BLaER1 (cell line): ENCODE results near the gene FOLR3.
"Not testable (repeated sequence)": the region's sequence is repeated elsewhere in the genome, so short reads cannot be mapped to it uniquely, and the experiment has no call there.

Source experiments
- H3K27ac ChIP-seq: shearing (Covaris generic); formaldehyde crosslinking; 2 replicates; pipeline ENCODE4 v1.8.1; 2022
- H3K27me3 ChIP-seq: shearing (Covaris generic); formaldehyde crosslinking; 2 replicates; pipeline ENCODE4 v1.8.1; 2022
- H3K36me3 ChIP-seq: shearing (Covaris generic); formaldehyde crosslinking; 2 replicates; pipeline ENCODE4 v1.8.1; 2022
- H3K4me1 ChIP-seq: shearing (Covaris generic); formaldehyde crosslinking; 2 replicates; pipeline ENCODE4 v1.8.1; 2022
- H3K4me2 ChIP-seq: shearing (Covaris generic); formaldehyde crosslinking; 2 replicates; pipeline ENCODE4 v1.8.1; 2022
- H3K4me3 ChIP-seq: shearing (Covaris generic); formaldehyde crosslinking; 2 replicates; pipeline ENCODE4 v1.8.1; 2022
- H3K9ac ChIP-seq: shearing (Covaris generic); formaldehyde crosslinking; 2 replicates; pipeline ENCODE4 v1.8.1; 2022
- H3K9me3 ChIP-seq: shearing (Covaris generic); formaldehyde crosslinking; 2 replicates; pipeline ENCODE4 v1.8.1; 2022
- H4K20me1 ChIP-seq: shearing (Covaris generic); formaldehyde crosslinking; 2 replicates; pipeline ENCODE4 v1.8.1; 2022
- Cebpa-rat ChIP-seq: shearing (Covaris generic); IDR thresholded peaks from 2 replicates; pipeline ENCODE4 v1.8.1; 2022

Gene FOLR3

DNA sequence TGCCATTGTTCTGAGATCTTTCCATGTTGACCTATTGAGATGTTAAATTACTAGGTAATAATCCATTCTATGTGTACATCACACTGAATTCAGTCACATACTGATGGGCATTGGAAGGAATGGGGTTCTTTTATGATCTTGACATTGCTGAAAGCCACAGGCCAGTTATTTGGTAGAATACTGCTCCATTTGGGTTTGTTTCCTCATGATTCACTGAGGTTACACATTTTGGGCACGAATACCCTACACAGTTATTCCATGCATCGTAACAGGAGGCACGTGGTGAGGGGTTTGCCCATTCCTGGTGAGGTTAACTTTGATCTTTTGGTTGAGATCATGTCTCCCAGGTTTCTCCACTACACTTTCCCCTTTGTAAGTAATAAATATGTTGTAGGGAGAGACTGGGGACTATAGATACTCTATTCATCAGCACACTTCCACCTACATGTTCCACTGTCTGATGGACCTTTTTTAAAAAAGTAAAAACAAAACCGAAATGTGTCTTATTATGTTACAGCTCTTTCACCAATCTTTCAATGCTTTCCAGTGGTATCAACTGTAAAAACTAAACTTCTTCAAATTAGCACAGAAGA, 44.4 kb downstream of the FOLR3 start:
- Histone ChIP-seq H3K27ac (no peak overlapping the region), H3K4me2 (no peak overlapping the region), H3K9ac (no peak overlapping the region), H3K9me3 (no peaks in the 10 kb centered on the region), H3K4me3 (no peak overlapping the region), H3K27me3 (no peaks in the 10 kb centered on the region), H3K4me1 (no peaks in the 10 kb centered on the region), H3K36me3 (no peaks in the 10 kb centered on the region), H4K20me1 (no peaks in the 10 kb centered on the region)
- no peak for TF ChIP-seq Cebpa-rat

DNA sequence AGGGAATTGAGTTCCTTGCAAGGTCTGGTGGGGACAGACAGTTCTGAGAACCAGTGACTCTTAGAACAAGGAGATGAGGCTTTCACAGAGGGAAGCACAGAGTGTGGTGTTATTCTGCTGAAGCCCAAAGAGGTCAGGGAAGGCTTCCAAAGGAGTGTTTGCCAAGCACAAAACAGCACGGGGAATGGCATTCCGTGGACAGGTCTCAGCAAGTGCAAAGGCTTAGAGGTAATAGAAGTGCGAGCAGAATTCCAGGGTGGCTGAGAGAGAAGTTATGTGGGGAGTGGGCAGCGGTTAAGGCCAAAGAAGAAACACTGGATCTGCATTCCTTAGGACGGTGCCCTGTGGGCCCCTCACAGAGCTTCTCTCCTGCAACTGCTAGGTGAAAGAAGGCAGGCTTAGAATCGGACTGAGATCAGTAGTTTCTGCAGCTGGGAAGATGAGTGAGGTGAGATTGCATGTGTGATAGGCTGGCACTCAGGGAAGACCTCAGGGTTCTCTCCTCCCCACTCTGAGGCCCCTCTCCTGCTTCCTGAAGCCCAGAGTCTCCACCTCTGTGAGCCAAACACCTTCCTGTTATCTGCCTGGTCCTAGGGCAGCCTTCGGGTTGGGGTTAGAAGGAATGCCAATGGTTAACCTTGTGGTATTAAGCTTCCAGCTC, 45.5 kb downstream of the FOLR3 start:
- H3K9ac ChIP-seq, H3K27me3 ChIP-seq, H3K27ac ChIP-seq, H3K4me3 ChIP-seq, H3K4me1 ChIP-seq, H3K36me3 ChIP-seq, H3K4me2 ChIP-seq, H4K20me1 ChIP-seq, H3K9me3 ChIP-seq: not testable (repeated sequence)

DNA sequence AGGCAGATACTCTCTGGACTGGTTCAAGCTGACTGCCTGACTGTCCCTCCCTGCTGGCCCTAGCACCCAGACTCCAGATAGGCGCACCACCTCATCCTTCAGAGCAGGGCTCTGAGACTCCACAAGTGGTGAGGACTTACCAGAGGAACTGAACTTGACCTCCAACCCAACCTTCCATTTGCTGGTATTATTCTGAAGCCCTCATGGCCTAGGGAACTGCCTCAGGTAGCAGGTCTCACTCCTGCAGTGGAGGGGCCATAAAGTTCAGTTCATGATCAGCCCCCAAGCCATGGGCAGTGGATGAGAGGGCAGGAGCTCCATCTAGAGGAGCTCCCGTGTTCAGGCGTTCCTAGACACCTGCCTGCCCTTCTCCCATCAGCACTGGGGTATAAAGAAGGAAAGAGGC, 46.0 kb downstream of the FOLR3 start:
- not testable (repeated sequence) for H3K27me3 ChIP-seq, H4K20me1 ChIP-seq, H3K27ac ChIP-seq, H3K4me3 ChIP-seq, H3K4me2 ChIP-seq, H3K4me1 ChIP-seq, H3K9me3 ChIP-seq, H3K36me3 ChIP-seq, H3K9ac ChIP-seq

DNA sequence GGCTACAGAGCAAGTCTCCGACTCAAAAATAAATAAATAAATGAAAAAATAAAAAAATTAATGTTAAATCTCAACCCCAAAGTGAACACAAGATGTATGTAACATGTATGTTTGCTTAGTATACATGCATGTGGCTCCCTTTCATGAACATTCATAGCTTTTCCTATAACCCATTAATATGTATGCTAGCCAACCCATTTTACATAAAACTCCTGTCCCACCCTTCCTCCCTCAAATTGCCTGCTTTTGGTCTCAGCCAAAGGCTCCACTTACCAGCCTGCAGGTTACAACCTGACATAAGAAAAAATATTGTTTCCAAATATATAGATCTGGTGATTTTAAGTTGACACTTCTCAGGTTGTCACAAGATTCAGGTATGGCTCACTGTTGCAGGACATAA, 52.7 kb downstream of the FOLR3 start:
- no peak overlapping the region for H3K4me3 ChIP-seq
- peaks cover 10% of the 10 kb centered on the region; the same call in 1 of the 2 replicates for H3K4me1 ChIP-seq
- H4K20me1 ChIP-seq = no peaks in the 10 kb centered on the region
- H3K9me3 ChIP-seq = no peaks in the 10 kb centered on the region
- H3K4me2 ChIP-seq = no peak overlapping the region
- no peaks in the 10 kb centered on the region for H3K27me3 ChIP-seq
- no peaks in the 10 kb centered on the region for H3K36me3 ChIP-seq
- H3K27ac ChIP-seq = no peak overlapping the region
- no peak for TF ChIP-seq Cebpa-rat
- no peak overlapping the region for H3K9ac ChIP-seq
